Peyer's patch (tissue), 4 donors: Measurements from ENCODE around the gene PTPN3.

Experiments
- CTCF ChIP-seq, 6 experiments: fragments of 450-650 bp in 4 of 6; fragments of 200-600 bp in 2 of 6; sonication (generic) in 1 of 6; IDR thresholded peaks; one replicate each; pipeline ENCODE4 v1.5.1; 2017 to 2019; ENCODE audit warnings: antibody characterized with exemption in 6 of 6, mild to moderate bottlenecking in 3 of 6, moderate library complexity in 1 of 6
- POLR2A ChIP-seq, 2 donors: fragments of 450-650 bp; IDR thresholded peaks; one replicate each; pipeline ENCODE4 v1.5.1; 2017; ENCODE audit warnings: antibody characterized with exemption in 2 of 2, mild to moderate bottlenecking in 2 of 2, moderate library complexity in 2 of 2

GRCh38 chr9:109519366-109519765 is 21.3 kb upstream of the PTPN3 start:
- TF ChIP-seq CTCF (IDR thresholded peaks at IDR 0.05) (no peak), POLR2A (IDR thresholded peaks at IDR 0.05) (no peak)
